Prostate gland (tissue), 2 donors: ENCODE data around the gene ACTL7A.

ENCODE experiments used
- CTCF ChIP-seq, 4 experiments: fragments of 200-600 bp in 2 of 4; fragments of 450-650 bp in 2 of 4; sonication (generic) in 2 of 4; IDR thresholded peaks; 1 replicate in 3 of 4; 2 replicates in 1 of 4; pipeline ENCODE4 v1.5.1; 2016 to 2019; ENCODE audit warnings: antibody characterized with exemption in 4 of 4, mild to moderate bottlenecking in 2 of 4, moderate library complexity in 2 of 4
- POLR2A ChIP-seq: fragments of 450-650 bp; IDR thresholded peaks from one replicate; pipeline ENCODE4 v1.6.1; 2016; ENCODE audit warnings: antibody characterized with exemption, mild to moderate bottlenecking

DNA sequence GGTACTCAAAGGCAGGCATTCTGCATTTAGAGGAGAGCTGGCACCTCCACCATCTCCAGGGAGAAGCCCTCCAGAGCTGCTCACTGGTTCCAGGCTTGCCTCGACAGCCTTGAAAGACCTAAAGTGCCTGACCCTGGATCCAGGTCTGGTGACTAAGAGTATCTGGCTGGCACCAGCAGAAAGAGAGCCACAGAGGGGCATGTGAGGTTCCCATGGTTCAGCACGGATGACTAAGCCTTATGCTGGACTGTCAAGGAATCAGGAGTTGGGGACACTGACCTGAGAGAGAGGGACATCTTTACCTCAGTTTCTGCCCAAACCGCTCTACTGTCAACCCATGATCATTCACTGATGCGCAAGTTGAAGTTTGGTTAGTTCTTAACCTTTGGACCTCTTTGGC lies 3.0 kb downstream of the ACTL7A start:
- TF ChIP-seq CTCF (IDR thresholded peaks at IDR 0.05), result no peak
- TF ChIP-seq POLR2A, result no peak
